Activated B cell treated with CpG ODN at 0.5 μM for 24 hours (primary cell): ENCODE data around the gene CNIH3. TPM values are rescaled to one million over a fixed set of nuclear protein-coding genes. Genes with fewer than 3 reads are reported as not detected.

Experiments used
- ATAC-seq: fragments of 200-7000 bp; cut with Tn5 transposase; one replicate; pipeline ENCODE4 v1.10.0; 2021; ENCODE audit warnings: low read depth, mild to moderate bottlenecking, moderate library complexity
- CTCF ChIA-PET: fragments of 350-600 bp; sonication (Branson Sonifier 250); formaldehyde crosslinking; loops from one replicate; lab custom pipeline; 2021; ENCODE audit warnings: antibody characterized with exemption; lab: Charles Lee
- POLR2A ChIA-PET: fragments of 350-600 bp; sonication (Branson Sonifier 250); formaldehyde crosslinking; loops from one replicate; lab custom pipeline; 2021; ENCODE audit warnings: antibody characterized with exemption; lab: Charles Lee
- DNase-seq: peaks from one replicate; pipeline ENCODE4 v3.0.0; 2022
- H3K27ac Mint-ChIP-seq: one replicate; pipeline ENCODE4 v1.8.0; 2020; ENCODE audit warnings: mixed read lengths
- H3K27me3 Mint-ChIP-seq: one replicate; pipeline ENCODE4 v1.8.0; 2021; ENCODE audit warnings: mixed read lengths
- H3K36me3 Mint-ChIP-seq: one replicate; pipeline ENCODE4 v1.8.0; 2021; ENCODE audit warnings: low read depth, mixed read lengths
- H3K4me1 Mint-ChIP-seq: one replicate; pipeline ENCODE4 v1.8.0; 2021; ENCODE audit warnings: mixed read lengths
- H3K4me3 Mint-ChIP-seq: one replicate; pipeline ENCODE4 v1.8.0; 2020; ENCODE audit warnings: mild to moderate bottlenecking, mixed read lengths
- H3K9me3 Mint-ChIP-seq: one replicate; pipeline ENCODE4 v1.8.0; 2020; ENCODE audit warnings: mixed read lengths
- intact Hi-C: fragments of 100-400 bp; cut with micrococcal nuclease; formaldehyde crosslinking; loops from one replicate; pipeline ENCODE4 v1.15.1; 2024
- total RNA-seq: library from RNA; stranded (reverse); gene quantifications from 2 replicates; pipeline ENCODE4 v1.2.3, GENCODE V29; 2022
- TF ChIP-seq, protein P1 (sequence below): fragments of 200-600 bp; IDR thresholded peaks from one replicate; pipeline ENCODE4 v1.8.0; 2022; ENCODE audit warnings: antibody characterized with exemption, mild to moderate bottlenecking

CNIH3 gene
- total RNA-seq, 1 donor from 2014 or later = 1.8 TPM

DNA sequence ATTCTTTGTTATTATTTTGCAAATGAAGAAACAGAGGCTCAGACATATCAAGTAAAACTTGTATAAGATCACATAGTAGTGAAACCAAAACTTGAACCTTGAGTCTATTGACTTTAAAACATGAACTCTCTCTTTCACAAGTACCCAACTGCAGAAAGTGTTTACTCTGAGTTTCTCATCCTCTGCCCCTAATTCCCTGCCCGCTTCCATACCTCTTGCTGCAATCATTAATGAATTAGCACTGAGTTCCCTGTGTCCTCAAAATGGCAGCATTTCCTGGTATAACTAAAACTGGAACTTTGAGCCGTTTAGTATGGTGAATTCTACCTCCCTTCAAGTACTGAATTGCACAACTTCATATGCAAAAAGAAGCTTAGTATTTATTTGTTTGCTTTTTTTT, 165.7 kb downstream of the CNIH3 start:
- H3K27ac Mint-ChIP-seq = no peak overlapping the region
- DNase-seq (no peak), ATAC-seq (no peak)
- CTCF ChIA-PET = no interaction called here
- no peak overlapping the region for H3K4me3 Mint-ChIP-seq
- H3K27me3 Mint-ChIP-seq = no peaks in the 10 kb centered on the region
- peaks cover 10% of the 10 kb centered on the region for H3K4me1 Mint-ChIP-seq
- TF ChIP-seq, protein P1, sequence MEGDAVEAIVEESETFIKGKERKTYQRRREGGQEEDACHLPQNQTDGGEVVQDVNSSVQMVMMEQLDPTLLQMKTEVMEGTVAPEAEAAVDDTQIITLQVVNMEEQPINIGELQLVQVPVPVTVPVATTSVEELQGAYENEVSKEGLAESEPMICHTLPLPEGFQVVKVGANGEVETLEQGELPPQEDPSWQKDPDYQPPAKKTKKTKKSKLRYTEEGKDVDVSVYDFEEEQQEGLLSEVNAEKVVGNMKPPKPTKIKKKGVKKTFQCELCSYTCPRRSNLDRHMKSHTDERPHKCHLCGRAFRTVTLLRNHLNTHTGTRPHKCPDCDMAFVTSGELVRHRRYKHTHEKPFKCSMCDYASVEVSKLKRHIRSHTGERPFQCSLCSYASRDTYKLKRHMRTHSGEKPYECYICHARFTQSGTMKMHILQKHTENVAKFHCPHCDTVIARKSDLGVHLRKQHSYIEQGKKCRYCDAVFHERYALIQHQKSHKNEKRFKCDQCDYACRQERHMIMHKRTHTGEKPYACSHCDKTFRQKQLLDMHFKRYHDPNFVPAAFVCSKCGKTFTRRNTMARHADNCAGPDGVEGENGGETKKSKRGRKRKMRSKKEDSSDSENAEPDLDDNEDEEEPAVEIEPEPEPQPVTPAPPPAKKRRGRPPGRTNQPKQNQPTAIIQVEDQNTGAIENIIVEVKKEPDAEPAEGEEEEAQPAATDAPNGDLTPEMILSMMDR = no peak
- H3K9me3 Mint-ChIP-seq = no peaks in the 10 kb centered on the region
- intact Hi-C loops = no loop called here
- POLR2A ChIA-PET = no interaction called here
- no peaks in the 10 kb centered on the region for H3K36me3 Mint-ChIP-seq

DNA sequence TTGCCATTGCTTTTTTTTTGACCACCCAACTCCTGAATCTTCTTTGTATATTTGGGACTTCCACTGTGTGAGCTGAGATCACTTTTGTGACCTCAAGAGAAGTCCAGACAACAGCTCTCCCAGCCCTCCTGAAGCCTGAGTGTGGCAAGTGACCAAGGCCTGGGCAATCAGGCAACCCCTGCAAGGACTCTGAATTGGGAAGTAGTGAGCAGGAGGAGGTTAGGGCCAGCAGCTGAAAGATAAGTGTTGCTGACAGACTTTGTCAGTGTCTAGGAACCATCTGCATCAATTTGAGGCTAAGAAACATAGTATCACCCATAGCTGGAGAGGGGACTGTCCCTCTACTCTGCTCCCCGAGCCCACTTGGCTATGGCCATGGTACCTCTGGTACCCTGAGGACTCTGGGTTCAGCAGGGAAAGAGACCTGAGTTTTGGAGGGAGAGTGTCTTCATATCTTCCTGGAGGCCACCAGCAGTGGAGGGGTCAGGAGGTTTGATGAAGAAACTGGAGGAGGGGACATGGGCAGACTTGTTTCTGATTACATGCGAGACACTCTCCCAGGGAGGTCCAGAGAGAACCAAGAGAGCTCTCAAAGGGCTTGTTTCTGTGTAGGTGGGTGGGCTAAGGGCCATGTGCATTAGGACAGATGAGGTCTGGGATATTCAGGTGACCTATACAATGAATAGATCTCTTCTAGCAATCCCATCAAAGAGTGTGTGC, 166.3 kb downstream of the CNIH3 start:
- Mint-ChIP-seq H3K27me3 (no peaks in the 10 kb centered on the region), H3K36me3 (no peaks in the 10 kb centered on the region), H3K27ac (no peak overlapping the region), H3K4me3 (no peak overlapping the region), H3K4me1 (peaks cover 10% of the 10 kb centered on the region), H3K9me3 (no peaks in the 10 kb centered on the region)
- CTCF ChIA-PET = no interaction called here
- no peak for ATAC-seq
- DNase-seq = no peak
- TF ChIP-seq, protein P1 = no peak
- POLR2A ChIA-PET = no interaction called here
- intact Hi-C loops = no loop called here

DNA sequence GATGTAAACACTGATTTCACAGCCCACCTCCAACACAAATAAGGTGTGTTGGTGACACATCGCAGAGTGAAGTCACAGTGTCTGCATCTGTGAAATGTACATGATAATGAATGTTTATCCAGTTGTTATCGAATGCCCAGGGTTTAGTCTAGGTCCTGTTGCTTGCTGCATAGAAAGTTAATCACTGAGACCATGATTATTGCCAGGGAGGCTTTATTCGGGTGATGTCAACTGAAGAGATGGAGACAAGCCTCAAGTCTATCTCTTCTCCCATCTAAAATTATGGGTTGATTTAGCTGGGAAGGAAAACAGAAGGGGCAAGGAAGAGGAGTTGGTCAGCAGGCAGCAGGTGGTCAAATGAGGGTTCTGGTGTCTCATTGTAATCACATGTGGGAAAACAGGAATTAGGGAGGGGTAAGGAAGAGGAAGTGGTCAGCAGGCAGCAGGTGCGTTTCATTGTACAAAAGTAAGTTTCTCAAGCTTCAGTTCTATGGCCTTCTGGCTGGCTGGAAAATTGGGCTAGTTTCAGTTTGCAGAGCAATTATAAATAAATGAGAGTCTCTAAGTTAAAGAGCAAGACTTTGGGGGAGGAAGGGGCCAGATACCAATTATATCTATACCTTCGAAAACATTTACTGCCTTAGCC, 167.0 kb downstream of the CNIH3 start:
- Mint-ChIP-seq H3K4me1 (peaks cover 10% of the 10 kb centered on the region), H3K27ac (no peak overlapping the region), H3K27me3 (no peaks in the 10 kb centered on the region), H3K9me3 (no peaks in the 10 kb centered on the region), H3K4me3 (no peak overlapping the region), H3K36me3 (no peaks in the 10 kb centered on the region)
- POLR2A ChIA-PET = no interaction called here
- TF ChIP-seq, protein P1 = no peak
- CTCF ChIA-PET = no interaction called here
- ATAC-seq = no peak
- intact Hi-C loops = no loop called here
- no peak for DNase-seq

DNA sequence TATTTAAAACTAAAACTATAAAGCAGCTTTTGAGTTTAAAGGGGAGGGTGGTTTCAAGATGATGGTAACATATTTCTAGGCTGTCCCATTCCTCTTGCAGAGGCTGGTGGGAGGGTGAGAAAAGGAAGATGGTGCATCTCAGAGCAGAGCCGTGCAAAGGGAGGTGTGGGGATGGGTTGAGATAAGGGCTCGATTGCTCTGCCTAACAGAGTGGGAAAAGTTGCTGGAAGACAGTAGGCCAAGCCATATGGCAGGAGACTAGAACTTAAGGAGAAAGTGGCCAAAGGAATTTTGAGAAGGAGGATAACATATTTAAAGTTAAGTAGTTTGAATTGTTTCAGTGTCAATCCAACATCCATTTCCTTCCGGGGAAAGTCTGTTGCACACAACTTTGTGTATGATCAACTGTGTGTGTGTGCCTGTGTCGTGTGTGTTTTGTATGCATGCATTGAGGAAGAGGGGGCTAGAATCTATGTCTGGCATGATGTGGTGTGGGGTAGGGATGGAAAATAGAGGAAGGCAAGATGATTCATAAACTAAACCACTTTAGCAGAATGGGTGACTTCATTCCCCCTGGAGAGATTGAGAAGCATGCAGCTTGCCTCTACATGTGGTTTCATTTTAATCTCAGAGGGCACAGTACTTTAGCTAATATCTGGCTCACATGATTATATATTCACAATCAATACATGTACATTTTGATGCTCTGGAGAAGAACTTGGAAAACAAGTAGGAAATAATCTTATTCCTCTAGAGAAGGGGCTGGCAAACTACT, 168.3 kb downstream of the CNIH3 start:
- ATAC-seq = no peak
- intact Hi-C loops = no loop called here
- CTCF ChIA-PET = no interaction called here
- TF ChIP-seq, protein P1 = no peak
- no peak overlapping the region for H3K27ac Mint-ChIP-seq
- no peak overlapping the region for H3K4me3 Mint-ChIP-seq
- POLR2A ChIA-PET = no interaction called here
- peaks cover 10% of the 10 kb centered on the region for H3K4me1 Mint-ChIP-seq
- no peaks in the 10 kb centered on the region for H3K36me3 Mint-ChIP-seq
- no peaks in the 10 kb centered on the region for H3K27me3 Mint-ChIP-seq
- DNase-seq = no peak
- no peaks in the 10 kb centered on the region for H3K9me3 Mint-ChIP-seq

DNA sequence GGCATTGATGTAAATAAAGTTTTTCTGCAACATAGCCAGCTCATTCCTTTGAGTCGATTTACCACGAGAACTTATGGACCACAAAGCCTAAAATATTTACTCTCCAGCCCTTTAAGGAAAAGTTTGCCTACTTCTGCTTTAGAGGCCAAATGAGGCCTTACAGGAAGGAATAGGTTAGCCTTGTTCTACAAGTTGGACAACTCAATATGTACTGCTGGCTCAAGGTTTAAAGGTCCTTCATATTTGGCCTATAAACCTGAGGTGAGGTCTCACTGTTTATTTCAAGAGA, 168.9 kb downstream of the CNIH3 start:
- ATAC-seq (no peak), DNase-seq (no peak)
- H3K36me3 Mint-ChIP-seq = no peaks in the 10 kb centered on the region
- TF ChIP-seq, protein P1 = no peak
- ChIA-PET CTCF (no interaction called here), POLR2A (no interaction called here)
- H3K27me3 Mint-ChIP-seq = no peaks in the 10 kb centered on the region
- intact Hi-C loops = no loop called here
- peaks cover 10% of the 10 kb centered on the region for H3K4me1 Mint-ChIP-seq
- no peak overlapping the region for H3K4me3 Mint-ChIP-seq
- H3K27ac Mint-ChIP-seq = no peak overlapping the region
- H3K9me3 Mint-ChIP-seq = no peaks in the 10 kb centered on the region
